CD4-positive, alpha-beta T cell treated with Interleukin-15 for 4 hours (primary cell): ENCODE measurements around the gene ARHGAP26.

Source experiments
- DNase-seq: peaks from one replicate; pipeline ENCODE4 v3.0.0-alpha.2; 2020; ENCODE audit warnings: low spot score

ARHGAP26 gene

DNA sequence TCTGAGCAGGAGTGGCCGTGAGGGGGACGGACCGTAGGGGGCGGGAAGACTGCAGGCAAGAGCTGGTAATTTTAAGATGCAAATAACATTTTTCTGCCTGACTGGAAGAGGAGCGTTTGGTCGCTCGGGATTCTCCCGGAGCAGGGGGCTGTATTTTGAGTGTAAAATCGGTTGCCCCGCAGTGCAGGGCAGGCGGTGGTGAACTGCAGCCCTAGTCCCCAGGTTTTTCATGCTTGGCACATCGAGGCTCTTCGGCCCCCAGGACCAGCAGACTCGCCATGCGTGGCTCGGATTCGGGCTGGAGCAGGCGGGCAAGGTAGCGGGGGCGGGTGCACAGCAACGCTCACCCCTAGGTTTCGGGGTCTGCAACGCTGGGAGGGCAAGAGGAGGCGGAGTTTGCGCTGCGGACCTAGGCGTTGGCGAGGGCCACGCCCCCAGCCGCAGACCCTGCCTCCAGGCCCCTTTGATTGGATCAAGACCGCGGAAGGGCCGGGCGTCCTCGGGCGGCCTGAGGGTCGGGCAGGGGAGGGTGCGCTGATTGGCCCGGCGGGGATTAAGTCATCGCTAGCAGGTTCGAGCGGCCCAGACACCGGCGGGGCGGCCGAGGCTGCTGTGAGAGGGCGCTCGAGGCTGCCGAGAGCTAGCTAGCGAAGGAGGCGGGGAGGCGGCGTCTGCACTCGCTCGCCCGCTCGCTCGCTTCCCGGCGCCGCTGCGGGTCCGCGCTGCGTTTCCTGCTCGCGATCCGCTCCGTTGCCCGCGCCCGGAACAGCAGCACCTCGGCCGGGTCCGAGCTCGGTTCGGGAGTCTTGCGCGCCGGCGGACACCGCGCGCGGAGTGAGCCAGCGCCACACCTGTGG lies at the start of gene ARHGAP26:
ARHGAP26 (plus strand) TSS at position 585 of the 857 bp plus-strand sequence. CDS start 385 bp downstream, outside the sequence.
- peak; percentile 93 for DNase-seq

- no peak for DNase-seq
Measured at GRCh38 chr5:142720641-142721271, 49.4 kb upstream of the ARHGAP26 start.

DNA sequence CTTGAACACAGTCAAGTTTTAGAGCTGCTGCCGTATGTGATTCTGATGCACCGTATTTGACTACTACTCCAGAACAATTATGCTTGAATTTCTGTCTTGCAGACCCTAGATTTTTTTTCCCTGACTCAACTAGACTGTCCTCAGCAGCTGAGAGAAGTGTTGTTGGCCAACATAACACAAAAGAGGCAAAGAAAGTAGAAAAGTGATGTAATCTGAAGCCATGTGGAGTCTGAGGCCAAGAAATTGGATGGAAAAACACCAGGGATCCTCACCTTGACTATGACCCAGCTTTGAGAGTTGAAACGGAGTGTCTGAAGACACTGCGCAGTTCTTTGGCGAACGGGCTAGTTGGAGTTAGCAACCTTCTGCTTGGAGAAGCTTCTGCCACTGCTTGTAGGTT lies 48.0 kb upstream of the ARHGAP26 start:
- DNase-seq, result no peak

GRCh38 chr5:142722896-142723295 lies 47.3 kb upstream of the ARHGAP26 start:
- DNase-seq, result no peak

- no peak for DNase-seq
Measured at GRCh38 chr5:142724821-142725220, 45.4 kb upstream of the ARHGAP26 start.

DNA sequence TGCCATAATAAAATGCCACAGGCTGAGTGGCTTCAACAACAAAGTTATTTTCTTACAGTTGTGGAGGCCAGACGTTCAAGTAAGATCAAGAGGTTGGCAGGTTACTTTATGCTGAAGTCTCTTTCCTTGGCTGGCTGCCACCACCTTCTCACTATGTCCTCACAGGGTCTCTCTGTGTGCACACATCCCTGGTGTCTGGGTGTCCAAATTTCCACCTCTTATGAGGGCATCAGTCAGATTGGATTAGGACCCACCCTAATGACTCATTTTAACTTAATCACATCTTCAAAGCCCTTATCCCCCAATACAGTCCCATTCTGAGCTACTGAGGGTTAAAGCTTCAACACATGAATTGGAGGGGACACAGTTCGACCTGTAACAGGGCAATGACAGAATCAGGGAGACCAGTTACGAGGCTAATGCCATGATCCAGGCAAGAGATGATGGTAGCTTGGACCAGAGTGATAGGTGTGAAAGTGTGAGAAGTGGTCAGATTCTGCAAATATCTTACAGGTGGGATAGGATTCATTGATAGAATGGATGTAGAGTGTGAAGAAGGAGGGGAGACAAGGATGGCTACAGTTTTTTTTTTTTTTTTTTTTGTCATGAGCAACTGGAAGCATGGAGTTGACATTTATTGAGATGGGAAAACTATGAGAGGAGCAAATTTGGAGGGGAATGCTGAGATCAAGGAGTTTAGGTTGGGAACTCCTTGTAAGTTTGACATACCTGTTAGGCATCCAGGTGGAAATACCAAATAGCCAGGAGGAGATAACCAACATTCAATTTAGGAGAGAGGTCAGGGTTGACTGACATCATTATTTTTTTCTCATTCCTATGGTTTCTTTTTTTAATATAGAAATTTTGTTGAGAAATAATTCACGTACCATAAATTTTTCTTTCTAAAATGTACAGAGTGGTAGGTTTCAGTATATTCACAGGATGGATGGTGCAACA lies 44.7 kb upstream of the ARHGAP26 start:
- DNase-seq, result no peak

DNA sequence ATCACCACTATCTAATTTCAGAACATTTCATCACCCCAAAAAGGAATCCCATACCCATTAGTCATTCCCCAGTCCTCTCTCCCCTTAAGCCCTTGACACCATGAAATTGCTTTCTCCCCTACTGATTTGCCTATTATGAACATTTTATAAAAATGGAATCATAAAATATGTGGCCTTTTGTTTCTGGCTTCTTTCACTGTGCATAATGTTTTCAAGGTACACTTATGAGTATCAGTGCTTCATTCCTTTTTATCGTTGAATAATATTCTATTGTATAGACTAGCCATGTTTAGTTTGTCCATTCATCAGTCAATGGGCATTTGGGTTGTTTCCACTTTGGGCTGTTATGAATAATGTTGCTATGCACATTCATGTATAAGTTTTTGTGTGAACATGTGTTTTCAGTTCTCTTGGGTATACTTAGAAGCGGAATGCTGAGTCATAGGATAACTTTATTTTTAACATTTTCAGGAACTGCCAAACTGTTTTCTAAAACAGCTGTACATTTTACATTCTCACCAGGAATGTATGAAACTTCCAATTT lies 43.9 kb upstream of the ARHGAP26 start:
- DNase-seq, result no peak

- no peak for DNase-seq
Measured at GRCh38 chr5:142727735-142728047, 42.5 kb upstream of the ARHGAP26 start.

- no peak for DNase-seq
Measured at GRCh38 chr5:142735323-142736246, 34.6 kb upstream of the ARHGAP26 start.

- no peak for DNase-seq
Measured at GRCh38 chr5:142736247-142736632, 33.9 kb upstream of the ARHGAP26 start.

DNA sequence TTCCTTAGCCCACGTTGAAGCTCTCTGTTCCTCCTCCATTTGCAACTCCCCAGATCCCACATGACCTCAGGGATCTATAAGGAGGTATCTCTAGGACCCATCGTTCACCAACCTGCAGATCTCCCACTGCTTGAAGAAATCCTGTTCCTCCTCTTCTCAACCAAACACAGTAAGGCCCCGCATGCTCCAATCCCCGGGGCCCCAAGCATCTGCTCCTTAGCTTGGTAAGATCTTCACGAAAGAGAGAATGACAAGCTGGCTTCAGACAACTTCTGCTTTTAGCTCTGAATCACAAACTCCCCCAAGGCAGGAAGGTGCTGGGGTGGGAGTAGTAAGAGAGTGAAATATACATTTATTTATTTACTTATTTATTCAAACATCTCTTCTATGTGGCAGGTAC lies 33.0 kb upstream of the ARHGAP26 start:
- DNase-seq, result no peak

- DNase-seq, result no peak
Measured at GRCh38 chr5:142740474-142741242, 29.5 kb upstream of the ARHGAP26 start.

GRCh38 chr5:142743592-142744441 lies 26.4 kb upstream of the ARHGAP26 start:
- DNase-seq, result no peak

DNA sequence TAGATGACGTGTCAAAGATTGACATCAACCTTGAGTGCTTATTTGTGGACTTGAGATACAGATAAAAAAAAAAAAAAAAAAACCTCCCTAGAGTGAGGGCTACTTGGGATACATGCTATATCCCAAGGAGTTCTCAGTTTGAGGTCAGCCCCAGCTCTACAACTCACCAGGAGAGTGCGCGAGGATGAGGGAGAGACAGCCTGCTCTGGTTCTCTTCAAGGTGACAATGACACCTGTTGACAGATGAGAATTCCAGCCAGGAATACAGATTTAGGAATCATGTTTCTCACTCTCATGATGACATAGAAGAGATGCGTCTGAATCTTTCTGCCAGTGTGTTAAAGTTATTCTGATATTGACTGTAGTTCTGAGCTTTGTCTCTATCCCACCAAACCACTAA lies 24.9 kb upstream of the ARHGAP26 start:
- DNase-seq, result no peak

DNA sequence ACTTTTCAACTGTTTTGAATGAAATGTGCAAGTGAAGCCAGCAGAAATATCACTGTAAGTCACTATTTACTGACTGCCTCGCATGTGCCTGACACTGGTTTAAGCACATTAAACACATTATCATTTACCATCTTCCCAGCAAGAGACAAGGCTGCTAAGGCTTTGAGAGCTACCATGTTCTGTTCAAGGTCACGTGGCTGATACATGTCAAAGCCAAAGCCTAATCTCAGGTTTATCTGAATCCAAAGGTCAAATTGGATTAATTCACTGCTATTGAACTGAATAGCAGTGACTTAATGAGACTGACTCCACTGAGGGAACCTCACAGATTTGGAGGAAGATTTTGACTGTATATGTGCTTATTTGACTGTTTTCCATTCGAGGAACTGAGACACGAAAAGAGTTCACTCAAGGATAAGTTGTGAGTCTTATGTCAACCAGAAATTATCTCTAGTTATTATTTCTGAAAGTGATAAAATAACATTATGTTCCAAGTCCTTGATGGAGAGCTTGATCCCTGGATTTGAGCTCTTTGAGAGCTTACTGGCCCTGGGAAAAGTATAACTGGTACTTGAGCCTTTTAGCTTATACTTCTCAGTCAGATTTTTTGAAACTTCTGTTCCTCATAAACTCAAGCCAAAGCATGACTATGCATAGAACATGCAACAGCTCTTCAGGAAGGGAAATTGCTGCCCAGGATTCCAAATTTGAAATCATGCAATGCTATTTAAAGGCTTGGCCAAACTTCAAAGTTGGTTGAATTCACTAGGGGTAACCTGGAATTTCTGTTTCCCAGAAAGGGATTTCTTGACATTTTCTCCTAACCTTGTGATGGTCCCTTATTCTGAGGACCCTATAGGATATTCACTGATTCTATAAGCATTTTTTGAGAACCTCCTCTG lies 23.4 kb upstream of the ARHGAP26 start:
- DNase-seq, result no peak

DNA sequence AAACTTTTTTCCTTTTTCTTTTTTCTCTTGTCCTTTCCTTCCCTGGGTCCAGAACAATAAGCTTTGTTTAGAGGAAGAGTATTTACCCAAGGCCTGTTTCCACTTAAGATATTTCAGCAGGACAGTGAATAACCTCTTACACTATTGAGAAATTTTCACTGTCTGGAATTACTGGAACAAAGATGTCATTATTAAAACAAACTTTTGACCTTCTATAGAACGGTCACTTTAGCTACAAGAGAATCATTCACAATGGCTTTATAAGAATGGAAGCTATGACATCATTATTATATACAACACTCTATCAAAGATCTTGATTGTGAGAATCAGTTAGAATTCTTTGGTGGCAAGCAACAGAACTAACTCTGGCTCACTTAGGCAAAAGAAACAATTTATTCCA lies 22.0 kb upstream of the ARHGAP26 start:
- no peak for DNase-seq

DNA sequence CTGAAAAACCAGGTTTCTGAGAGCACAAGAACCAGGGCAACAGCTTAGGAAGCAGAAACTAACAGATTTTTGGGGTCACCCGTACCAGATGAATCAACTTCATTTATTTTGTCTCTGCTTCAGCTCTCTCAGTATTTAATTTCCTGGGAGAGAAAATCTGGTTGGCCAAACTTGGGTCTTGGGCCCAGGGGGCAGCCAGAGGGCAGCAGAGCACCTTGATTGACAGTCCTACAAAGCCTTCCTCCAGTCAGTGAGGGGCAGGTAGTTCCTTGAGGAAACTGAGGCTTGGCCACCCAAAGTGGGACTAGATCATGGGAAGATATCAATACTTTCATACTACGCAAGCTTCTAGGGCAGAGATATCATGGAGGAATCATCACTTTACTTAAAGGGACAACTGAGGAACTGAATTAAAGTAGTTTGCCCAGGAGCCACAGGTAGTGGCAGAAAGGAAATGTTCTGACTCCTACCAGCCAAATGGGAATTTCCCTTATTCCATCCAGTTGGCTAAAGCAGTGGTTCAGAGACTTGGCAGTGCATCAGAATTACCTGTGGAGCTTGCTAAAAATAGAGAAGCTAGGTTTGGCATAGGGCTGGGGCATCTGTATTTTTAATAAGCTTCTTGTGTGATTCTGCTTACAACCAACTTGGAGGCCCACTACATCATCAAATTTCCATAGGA lies 21.5 kb upstream of the ARHGAP26 start:
- DNase-seq, result peak; percentile 55

DNA sequence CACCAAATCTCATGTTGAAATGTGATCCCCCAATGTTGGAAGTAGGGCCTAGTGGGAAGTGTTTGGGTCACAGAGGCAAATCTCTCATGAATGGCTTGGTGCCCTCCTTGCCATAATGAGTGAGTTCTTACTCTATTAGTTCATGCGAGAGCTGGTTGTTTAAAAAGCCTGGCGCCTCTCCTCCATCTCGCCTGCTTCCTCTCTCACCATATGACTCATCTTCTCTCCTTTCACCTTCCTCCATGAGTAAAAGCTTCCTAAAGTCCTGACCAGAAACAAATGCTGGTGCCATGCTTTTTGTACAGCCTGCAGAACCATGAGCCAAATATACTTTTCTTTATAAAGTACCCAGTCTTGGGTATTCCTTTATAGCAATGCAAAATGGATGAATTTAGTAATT lies 20.9 kb upstream of the ARHGAP26 start:
- peak; percentile 19 for DNase-seq
